Measurements from ENCODE around the gene ROMO1.

ROMO1 gene

GRCh38 chr20:35731469-35731788, 32.2 kb downstream of the ROMO1 start:
- peak in 1 of 2 donors; percentile 2 for DNase-seq (ENCODE audit: low read depth in 2 of 2)
- no peak for TF ChIP-seq CTCF (IDR thresholded peaks at IDR 0.05; ENCODE audit: low read depth, low read length)
- H3K4me3 ChIP-seq (replicated peaks in 1 of 2; ENCODE audit: low read depth in 2 of 2, low read length in 2 of 2) = no peak overlapping the region

- no peak for TF ChIP-seq CTCF (IDR thresholded peaks at IDR 0.05; ENCODE audit: low read depth, low read length)
- DNase-seq (ENCODE audit: low read depth in 2 of 2) = peak in 1 of 2 donors; percentile 9
- no peak overlapping the region for H3K4me3 ChIP-seq (replicated peaks in 1 of 2; ENCODE audit: low read depth in 2 of 2, low read length in 2 of 2)
These were observed 32.8 kb downstream of the ROMO1 start for GRCh38 chr20:35731862-35732643.

GRCh38 chr20:35732644-35732982, 33.4 kb downstream of the ROMO1 start:
- peak in 1 of 2 donors; percentile 5 for DNase-seq (ENCODE audit: low read depth in 2 of 2)
- no peak for TF ChIP-seq CTCF (IDR thresholded peaks at IDR 0.05; ENCODE audit: low read depth, low read length)
- H3K4me3 ChIP-seq (replicated peaks in 1 of 2; ENCODE audit: low read depth in 2 of 2, low read length in 2 of 2) = no peak overlapping the region

GRCh38 chr20:35734374-35734773, 35.2 kb downstream of the ROMO1 start:
- DNase-seq (ENCODE audit: low read depth in 2 of 2) = no peak
- H3K4me3 ChIP-seq (replicated peaks in 1 of 2; ENCODE audit: low read depth in 2 of 2, low read length in 2 of 2) = no peak overlapping the region

GRCh38 chr20:35734777-35735649, 35.8 kb downstream of the ROMO1 start:
- no peak overlapping the region for H3K4me3 ChIP-seq (replicated peaks in 1 of 2; ENCODE audit: low read depth in 2 of 2, low read length in 2 of 2)
- DNase-seq (ENCODE audit: low read depth in 2 of 2) = no peak
- no peak for TF ChIP-seq CTCF (IDR thresholded peaks at IDR 0.05; ENCODE audit: low read depth, low read length)

More at GRCh38 chr20:35734374-35734773, 35.2 kb downstream of the ROMO1 start:
- TF ChIP-seq CTCF (IDR thresholded peaks at IDR 0.05; ENCODE audit: low read depth, low read length) = no peak

- peak in 1 of 2 donors; percentile 40 for DNase-seq (ENCODE audit: low read depth in 2 of 2)
- H3K4me3 ChIP-seq (replicated peaks in 1 of 2; ENCODE audit: low read depth in 2 of 2, low read length in 2 of 2) = no peak overlapping the region
- no peak for TF ChIP-seq CTCF (IDR thresholded peaks at IDR 0.05; ENCODE audit: low read depth, low read length)
These were observed 36.7 kb downstream of the ROMO1 start for GRCh38 chr20:35735826-35736470.
